HG02610 (cell line): Measurements from ENCODE around the gene TBX4.
"Not testable (repeated sequence)": the region's sequence is repeated elsewhere in the genome, so short reads cannot be mapped to it uniquely, and the experiment has no call there.

ENCODE experiments used
- ATAC-seq: cut with Tn5 transposase; IDR thresholded peaks from one replicate; pipeline ENCODE4 v1.9.1; 2021; ENCODE audit warnings: mild to moderate bottlenecking, moderate library complexity; ENCODE audit not compliant: unreplicated experiment

The TBX4 gene

DNA sequence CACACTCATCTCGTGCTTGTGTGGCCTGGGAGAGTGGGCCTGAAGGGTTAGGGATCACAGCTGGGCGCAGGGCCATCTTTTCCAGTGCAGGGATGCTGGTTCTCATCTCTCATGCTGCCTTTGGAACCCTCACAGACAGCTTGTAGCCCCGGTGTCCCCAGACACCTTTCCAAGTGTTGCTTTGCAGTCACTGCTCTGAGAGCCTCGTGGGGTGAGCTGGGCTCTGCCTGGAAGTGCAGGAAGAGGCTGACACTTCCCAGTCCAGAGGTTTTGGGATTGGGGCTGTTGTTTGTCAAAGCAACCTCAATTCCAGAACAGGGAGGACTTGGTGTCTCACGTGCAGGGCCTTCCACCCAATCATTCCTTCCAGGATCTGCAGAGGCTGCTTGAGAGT, 28.2 kb downstream of the TBX4 start:
- no peak for ATAC-seq

DNA sequence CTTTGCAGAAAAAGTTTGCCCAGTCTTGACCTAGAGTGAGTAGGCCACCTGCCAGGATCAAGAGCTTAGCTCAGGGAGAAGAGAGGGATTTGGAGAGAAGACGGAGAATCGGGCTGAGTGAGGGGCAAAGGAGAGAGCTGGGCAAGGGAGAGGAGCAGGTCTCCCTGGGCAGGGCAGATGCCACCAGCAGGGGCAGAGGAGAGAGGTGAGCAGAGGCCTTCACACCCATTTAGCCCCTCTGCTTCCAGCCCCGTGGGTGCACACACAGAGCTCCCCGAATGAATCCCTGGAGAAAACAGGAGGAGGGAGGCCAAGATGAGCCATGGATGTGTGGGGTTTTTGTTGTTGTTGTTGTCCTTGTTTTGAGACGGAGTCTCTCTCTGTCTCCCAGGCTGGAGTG, 29.2 kb downstream of the TBX4 start:
- ATAC-seq = no peak

DNA sequence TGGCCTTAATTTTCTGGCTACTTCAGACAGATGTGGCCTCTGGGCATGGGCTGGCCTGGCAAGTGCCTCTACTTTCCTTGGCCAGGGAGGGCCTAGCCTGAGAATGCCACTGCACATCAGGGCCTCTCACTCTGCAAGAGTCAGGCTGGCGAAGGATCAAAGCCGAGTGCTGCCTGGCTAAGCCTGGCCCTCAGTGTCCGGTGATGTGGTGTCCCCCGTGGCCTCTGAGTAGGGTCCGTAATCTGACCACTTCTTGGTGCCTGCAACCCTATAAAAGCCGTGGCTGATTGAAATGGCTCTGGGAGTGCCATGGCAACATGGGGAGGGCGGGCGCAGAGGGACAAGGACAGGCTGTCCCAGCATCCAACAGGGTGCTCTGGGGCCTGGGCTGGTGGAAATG, 30.2 kb downstream of the TBX4 start:
- ATAC-seq = no peak

DNA sequence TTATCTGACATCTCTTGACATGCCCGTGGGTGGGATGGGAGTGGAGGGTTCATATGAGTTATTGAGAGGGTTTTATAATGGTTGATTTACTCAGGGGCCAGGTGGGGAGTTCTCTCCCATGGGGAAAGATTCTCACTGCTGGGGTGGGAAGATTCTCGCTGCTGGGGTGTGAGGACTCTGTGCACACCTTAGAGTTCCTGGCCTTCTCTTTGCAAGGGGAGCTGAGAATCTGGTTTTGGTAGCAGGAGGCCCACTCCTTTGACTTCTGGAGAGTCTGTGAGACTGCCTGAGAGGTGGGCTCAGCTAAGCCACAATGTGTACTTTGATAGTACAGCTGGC, 31.5 kb downstream of the TBX4 start:
- no peak for ATAC-seq

DNA sequence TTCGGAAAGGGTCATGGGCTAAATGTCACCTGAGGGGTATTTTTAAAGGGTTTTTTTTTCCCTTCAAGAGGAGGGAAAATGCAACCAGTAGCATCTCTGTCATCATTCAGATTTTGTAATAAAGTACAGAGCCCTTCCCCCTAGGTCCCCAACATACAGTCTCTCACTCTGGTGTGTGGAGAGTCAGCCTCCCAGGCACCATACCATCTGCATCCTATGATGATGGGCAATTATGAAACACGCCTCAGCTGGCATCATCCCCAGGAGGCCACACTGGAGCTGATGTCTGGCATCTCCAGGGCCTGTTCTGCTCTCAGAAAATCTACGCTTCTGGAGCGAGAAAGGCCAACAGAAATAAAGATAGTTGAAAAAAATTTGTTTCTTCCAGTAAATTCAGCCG, 32.0 kb downstream of the TBX4 start:
- no peak for ATAC-seq

DNA sequence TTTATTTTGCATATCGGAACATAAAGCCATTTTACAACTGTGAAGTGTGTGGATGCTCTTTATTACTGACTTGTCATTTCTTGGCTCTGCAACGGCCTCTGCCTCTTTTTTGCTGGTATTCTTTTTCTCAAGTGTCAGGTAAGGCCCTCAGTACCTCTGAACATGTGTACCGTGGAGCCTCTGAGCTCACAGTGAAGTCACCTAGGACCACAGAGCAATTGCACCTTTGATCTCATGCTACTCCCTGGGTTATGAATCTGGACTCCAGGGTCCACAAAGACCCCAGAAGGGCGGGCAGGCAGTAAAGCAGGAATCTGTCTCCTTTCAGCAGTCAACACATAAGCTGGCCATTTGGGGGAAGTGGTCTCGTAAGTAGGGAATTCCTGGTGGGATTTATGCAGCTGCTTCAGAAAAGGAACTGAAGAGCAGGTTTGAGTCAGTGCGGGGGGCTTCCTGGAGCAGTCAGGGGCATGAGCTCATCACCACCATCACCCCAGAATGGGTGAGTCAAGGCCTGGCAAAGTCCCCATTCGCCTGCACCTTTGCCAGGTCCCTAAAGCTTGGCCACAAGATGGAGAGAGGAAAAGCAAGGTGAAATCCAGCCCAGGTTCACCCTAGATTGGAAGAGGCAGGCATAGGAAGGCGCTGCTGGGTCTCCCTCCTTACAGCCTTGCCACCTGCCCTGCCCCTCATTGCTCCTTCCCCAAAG, 33.0 kb downstream of the TBX4 start:
- ATAC-seq = no peak

DNA sequence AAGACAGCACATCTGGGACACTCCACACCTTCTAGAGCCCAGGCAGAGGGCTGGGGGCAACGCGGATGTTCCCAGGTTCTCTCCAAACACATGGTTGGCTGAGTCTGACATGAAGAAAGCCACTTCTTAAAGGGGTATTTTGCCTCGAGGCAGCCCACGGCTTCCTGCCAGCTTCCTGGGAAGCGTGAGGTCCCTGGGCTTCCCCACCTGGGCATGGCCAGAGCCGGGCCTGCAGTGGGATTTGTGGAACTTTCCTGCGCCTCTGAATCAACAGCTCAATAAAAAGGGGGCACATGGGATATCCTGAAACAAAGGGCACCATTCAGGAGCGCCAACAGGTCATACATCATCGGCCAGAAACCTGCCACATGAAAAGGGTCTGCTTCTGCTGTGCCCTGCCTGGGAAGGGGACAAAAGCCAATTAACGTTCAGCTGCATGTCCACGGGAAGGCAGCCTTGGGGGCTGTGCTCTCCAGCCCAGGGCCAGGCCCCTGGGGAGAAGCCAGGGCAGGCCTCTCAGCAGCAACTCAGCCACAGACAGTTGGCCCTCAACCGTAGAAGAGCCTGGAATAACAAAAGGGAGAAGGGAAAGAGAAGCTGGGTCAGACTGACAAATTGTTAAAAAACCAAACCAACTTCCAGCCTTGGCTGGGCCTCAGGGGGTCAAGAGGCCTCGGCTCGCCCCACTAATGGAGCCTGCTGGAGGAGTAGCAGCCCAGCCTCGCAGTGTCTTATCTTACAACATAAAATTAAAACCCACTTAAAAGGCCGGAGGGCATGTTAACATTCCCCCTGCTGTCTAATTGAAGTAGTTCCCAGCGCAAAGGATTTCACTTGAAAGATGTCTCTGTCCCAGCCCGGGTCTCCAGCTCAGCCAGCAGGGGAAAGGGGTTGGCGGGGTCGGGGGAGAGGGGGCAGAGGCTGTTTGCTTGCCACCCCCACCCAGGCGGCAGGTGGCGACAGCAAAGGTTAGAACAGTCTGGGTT, 34.2 kb downstream of the TBX4 start:
- ATAC-seq = no peak

DNA sequence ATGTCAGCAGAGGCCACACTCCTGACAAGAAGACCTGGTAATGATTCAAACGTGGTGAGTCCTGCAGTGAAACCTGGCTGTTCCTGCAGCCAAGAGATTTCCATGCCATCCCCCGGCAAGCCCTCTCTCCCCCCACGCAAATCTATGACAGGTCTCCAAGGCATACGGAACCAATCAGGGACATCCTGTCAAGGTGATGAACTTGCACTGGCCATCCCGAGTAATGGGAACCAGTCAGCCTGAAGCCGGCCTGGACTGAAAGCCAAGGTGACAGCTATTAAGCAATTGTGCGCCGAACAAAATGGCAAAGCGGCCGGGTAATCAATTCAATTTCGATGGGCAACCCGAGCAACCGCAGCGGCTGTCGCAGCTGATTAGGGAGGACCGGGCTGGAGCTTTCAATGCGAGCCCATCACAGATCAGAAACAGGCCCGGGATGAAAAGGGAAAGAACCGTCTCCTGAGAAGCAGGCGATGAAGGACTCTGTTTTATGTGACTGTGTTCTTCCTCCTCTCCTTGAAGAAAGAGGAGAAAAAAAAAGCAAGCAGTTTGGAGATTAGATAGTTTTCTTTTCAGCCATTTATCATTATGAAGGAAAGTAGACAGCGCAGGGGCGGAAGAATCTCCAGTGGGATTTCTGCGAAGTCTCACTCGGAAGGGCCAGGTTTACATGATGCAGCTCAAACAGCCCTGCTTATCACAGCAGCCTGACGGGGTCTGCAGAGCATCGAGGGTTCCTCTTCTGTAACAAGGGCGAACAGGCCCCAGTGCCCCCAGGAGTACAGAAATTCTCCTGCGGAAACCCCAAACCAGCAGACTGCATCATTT, 35.2 kb downstream of the TBX4 start:
- no peak for ATAC-seq

DNA sequence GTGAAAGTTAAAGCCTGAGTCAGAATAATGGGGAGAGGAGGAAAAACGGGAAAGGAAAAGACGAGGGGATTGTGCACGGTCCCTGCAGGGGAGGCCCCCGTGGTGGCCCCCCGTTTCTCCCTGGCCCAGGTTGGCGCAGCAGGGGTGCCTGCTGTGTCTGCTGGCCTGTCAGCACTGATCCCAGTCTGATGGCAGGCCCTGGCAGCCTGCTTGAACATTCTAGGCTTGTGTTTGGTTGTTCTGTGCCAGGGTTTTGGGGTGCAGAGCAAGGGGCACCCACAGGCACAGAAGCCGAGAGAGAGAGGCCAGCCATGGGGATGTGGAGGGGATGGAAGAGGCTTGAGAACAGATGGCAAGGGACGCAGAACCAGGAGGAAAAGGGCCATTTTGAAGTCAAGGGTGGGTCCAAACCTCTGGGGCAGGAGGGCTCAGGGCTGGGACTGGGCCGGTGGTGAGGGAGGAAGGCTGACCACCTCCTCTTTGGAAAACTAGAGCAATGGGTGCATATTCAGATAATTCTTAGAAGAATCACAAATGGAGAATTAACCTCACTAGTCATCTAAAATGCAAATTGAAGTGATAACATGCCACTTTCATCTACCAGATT, 35.9 kb downstream of the TBX4 start:
- ATAC-seq = no peak

DNA sequence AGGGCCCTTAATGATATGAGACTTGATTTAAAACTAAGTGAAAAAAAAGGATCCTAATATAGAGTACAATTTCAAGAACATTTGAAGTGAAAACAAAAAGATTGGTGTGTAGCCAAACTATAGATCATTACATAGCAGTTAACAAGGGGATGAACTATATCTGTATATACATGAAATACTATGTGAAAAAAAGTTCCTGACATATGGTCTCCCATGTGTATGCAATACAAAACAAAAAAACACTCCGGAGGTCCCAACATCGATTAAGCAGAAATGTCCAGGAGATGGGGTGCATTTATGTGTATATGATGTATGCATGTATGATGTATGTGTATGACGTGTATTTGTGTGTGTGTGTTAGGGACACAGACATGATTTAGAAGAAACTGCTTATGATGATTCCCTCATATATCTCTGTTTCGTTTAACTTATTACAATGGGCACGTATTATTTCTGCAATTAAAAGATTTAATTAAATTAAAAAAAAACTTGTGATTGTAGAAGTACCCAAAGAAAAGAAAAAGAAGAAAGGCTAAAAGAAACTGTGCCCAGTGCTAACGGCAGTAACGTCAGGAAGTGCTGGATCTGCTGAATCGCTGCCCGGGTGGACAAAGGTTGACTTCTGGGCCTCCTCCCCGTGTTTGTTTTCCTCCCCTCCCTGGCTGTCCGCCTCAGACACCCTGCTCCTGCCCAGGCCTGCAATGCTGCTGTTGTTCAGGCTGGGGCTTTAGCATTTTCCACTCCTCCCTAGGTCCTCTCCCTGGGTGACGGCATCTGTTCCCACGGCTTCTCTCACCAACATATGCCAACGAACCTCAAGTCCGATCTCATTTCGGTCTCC, 36.9 kb downstream of the TBX4 start:
- ATAC-seq = no peak

DNA sequence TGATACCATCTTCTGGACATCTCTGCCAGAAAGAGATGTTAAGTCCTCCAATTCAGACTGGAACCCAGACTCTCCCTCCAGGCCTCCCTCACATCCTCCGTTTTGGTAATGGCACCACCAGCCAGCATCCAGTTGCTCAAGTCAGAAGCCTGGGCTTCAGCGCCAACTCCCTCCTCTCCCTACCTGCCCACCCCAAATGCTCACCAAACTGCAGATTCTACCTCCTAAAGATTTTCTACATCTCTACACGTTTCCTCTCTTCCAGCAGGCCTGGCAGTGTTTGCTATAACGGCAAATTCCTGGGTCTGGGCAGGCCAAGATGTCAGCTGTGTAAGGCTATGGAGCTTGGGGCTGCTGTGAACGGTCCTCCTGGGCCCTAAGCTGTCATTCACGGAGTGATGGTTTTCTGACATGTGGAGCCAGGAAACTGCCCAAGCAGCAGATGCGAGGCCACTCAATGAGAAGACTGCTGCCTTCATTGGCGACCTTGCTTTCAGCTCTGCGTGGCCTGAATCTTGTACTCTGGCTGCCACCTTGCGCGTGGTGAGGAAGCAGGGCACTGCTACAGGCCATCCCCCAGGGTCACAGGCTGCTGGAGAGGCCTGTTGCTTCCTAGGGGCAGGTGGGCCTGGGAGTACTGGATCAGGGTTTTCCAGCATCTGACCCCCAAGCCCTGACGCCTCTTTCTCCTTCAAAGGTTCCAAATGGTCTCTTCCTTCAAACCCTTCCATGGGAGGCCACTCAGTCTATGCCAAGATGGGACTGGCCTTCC, 37.7 kb downstream of the TBX4 start:
- no peak for ATAC-seq

DNA sequence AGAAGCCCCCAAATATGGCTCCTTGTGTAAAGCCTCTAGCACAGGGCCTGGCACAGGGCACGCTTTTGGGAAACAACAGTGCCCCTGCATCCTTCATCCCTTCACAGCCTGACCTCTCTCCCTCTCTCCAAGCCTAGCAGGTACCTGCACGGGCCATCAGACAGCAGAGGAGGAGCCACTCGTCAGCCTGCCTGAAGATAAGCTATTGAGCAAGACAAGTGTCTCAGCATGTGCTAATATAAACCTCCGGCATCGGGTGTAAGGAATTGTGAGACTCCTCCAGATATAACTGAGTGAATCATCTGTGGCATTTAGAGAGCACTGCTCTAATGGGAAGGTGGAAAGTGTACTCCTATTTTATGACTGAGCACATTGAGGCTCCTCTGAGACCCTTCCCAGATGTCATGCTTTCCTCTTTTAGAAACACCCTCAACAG, 38.3 kb downstream of the TBX4 start:
- ATAC-seq = no peak

DNA sequence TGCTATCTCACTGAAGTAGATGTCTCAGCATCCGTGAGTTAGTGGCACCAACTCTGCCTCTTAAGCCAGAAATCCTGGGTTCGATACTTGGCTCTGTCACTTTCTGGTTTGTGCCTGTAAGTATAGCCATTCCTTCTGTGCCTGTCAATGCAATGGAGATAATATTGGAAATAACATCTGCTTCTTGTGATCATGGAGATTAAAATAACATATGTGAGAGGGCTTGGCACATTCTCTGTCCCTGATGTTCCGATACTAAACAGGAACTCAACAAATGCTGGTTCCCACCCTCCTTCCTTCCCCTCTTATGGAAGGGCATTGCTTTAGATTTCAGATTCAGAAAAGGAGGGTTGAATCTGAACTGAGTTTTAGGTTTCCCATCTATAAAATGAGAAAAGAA, 39.8 kb downstream of the TBX4 start:
- no peak for ATAC-seq

DNA sequence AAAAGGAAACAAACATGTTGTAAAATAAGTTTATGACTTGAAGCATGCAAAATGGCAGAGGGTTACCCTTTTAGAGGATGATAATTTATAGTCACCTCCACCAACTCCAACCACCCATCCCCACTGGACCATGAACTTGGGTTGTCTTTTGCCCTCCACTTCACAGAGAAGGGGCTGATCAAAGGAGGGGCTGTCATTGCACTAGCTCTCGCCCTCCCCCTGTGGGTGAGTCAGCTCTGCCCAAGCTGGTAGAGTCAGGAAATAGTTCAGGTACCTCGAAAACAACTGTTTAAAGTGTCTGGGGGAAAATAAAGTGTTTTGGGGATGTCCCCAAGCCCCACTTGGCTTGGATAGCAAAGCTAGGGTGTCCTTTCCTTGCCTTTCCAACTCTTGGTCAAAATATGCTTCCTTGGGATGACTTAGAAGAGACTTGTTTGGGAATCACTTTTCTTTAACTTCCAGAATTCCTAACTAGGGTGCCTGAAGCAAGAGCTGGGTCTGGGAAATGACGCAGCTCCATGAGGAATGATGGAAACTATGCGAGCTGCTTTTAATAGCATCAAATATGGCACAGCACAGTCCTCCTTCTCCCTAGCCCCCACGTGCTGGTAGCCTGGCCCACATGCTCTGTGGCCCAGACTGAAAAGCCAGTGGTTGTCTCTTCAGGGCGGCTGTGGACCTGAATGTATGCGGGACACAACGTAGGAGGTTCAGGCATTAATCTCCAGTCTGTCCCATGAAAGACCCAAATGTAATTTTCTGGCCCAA, 40.7 kb downstream of the TBX4 start:
- ATAC-seq = no peak

DNA sequence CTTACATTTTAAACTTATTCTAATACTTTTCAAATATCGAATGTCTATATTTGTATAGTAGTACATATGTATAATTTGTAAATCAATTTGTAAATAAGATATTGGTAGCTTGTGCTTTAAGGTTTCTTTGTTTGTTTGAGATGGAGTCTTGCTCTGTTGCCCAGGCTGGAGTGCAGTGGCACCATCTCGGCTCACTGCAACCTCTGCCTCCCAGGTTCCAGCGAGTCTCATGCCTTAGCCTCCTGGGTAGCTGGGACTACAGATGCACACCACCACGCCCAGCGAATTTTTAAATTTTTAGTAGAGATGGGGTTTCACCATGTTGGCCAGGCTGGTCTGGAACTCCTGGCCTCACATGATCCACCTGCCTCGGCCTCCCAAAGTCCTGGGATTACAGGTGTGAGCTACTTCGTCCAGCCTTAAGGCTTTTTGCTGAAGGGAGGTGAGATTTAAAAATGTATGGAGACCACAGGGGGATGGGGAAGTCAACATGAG, 41.7 kb downstream of the TBX4 start:
- ATAC-seq = not testable (repeated sequence)

DNA sequence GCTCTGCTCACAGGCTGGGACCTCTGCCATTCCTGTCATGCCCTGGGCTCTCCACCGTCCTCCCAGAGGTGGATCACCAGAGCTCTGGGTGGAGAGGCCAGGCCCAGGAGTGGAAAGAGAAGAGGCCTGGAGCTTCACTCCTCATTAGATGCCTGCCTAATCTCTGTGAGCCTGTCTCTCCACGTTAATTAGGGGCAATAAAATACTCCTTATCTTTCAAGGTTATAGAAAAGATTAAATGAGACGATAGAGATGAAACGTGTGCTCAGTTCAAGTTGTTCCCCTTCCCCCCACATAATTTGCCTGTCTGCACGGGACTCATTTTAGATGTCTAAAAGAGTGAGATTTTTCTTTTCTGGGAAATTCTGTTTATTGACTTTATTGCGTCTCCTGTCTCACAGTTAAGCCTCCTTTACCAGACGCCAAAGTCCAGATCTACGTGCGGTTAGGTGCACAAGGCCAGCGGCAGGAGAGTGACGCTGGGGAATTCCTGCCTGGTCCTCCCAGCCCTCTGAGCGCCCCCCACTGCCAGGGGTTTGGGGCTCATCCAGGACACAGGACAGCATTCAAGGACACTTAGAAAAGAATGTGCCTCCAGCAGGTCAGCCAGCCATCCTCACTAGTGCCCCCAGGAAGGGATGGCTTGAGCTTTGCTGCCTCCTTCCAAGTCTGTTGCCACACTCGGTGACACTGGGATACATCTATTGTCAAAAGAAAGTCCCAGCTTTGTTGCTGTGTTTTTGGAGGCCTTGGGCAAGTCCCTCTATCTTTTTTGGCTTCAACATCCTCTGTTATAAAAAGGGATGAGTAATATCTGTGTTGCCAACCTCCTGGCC, 42.3 kb downstream of the TBX4 start:
- ATAC-seq = no peak

DNA sequence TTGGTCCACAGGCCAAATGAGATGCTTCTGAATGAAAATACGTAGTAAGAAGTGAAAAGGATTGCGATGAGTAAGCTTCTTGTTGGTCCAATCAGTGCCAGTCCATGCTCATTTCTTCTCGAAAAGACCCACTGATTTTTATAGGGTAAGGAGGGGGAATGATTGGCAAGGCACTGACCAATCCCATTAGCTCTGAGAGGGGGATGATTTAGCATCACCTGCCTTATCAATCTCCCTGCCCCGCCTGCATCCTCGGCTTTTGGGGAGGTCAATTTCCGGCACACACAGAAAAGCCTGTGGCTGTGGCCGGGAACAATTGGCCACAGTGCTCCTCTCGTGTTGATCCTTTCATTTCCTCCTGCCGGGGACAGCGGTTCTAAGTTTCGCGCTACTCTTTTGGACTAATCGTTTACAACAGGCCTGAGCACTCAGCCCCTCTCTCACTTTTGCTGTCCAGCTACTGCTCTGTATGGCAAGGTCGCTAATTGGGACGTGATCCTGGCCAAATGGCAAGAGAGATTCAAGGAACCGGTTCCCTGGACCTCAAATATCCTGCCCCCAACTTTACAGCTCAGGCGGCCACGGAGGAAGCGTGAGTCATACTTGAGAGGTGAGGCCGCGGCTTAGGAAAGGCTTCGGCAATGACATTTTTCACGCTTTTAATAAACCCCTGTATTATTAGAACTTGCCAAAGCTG, 43.1 kb downstream of the TBX4 start:
- ATAC-seq = no peak
